GM20431 (cell line): ENCODE measurements around the gene GRIK5.
"Not testable (repeated sequence)": the region's sequence is repeated elsewhere in the genome, so short reads cannot be mapped to it uniquely, and the experiment has no call there.

ENCODE experiments used
- in situ Hi-C: fragments of 300-500 bp; cut with MseI, MboI; formaldehyde crosslinking; loops from one replicate; pipeline ENCODE4 v1.15.0; 2020; ENCODE audit warnings: low sequenced_read_pairs; ENCODE audit not compliant: unreplicated experiment

Gene GRIK5

GRCh38 chr19:42069619-42070351, at the start of gene GRIK5:
TSS of gene GRIK5 (minus strand) at chr19:42070206. CDS start at chr19:42065770, 4,436 bp downstream.
- in situ Hi-C loops, result no loop called here

GRCh38 chr19:42117076-42117475, 47.1 kb upstream of the GRIK5 start:
- in situ Hi-C loops, result no loop called here

GRCh38 chr19:42116308-42117075, 46.5 kb upstream of the GRIK5 start:
- in situ Hi-C loops, result no loop called here

GRCh38 chr19:42115705-42116104, 45.7 kb upstream of the GRIK5 start:
- in situ Hi-C loops, result no loop called here

GRCh38 chr19:42115219-42115618, 45.2 kb upstream of the GRIK5 start:
- in situ Hi-C loops, result no loop called here

GRCh38 chr19:42114412-42114811, 44.4 kb upstream of the GRIK5 start:
- in situ Hi-C loops, result no loop called here

- in situ Hi-C loops, result no loop called here
These were observed 43.8 kb upstream of the GRIK5 start for GRCh38 chr19:42113641-42114348.

GRCh38 chr19:42111811-42112210, 41.8 kb upstream of the GRIK5 start:
- in situ Hi-C loops, result no loop called here

GRCh38 chr19:42111384-42111783, 41.4 kb upstream of the GRIK5 start:
- in situ Hi-C loops, result no loop called here

GRCh38 chr19:42110658-42111057, 40.7 kb upstream of the GRIK5 start:
- in situ Hi-C loops, result no loop called here

- in situ Hi-C loops, result no loop called here
These were observed 39.9 kb upstream of the GRIK5 start for GRCh38 chr19:42109896-42110295.

- in situ Hi-C loops, result no loop called here
These were observed 38.8 kb upstream of the GRIK5 start for GRCh38 chr19:42108527-42109389.

GRCh38 chr19:42105368-42105767, 35.4 kb upstream of the GRIK5 start:
- in situ Hi-C loops, result no loop called here

- in situ Hi-C loops, result no loop called here
These were observed 32.9 kb upstream of the GRIK5 start for GRCh38 chr19:42102877-42103276.

- in situ Hi-C loops, result not testable (repeated sequence)
These were observed 30.2 kb upstream of the GRIK5 start for GRCh38 chr19:42100241-42100640.

GRCh38 chr19:42099336-42099925, 29.4 kb upstream of the GRIK5 start:
- in situ Hi-C loops, result no loop called here

GRCh38 chr19:42098781-42099180, 28.8 kb upstream of the GRIK5 start:
- in situ Hi-C loops, result no loop called here

GRCh38 chr19:42097461-42097860, 27.5 kb upstream of the GRIK5 start:
- in situ Hi-C loops, result no loop called here

- in situ Hi-C loops, result no loop called here
These were observed 26.3 kb upstream of the GRIK5 start for GRCh38 chr19:42096255-42096837.
